B cell (primary cell): Measurements from ENCODE around the gene PROM1. TPM values are rescaled to one million over a fixed set of nuclear protein-coding genes. Genes with fewer than 3 reads are reported as not detected.
A peak's percentile ranks its signal among the peaks of the same experiment; 100 is the strongest.

ENCODE experiments used
- ATAC-seq: fragments of 200-7000 bp; cut with Tn5 transposase; one replicate; pipeline ENCODE4 v1.10.0; 2021; ENCODE audit warnings: low read depth, mild to moderate bottlenecking, moderate number of reproducible peaks, moderate library complexity
- CTCF ChIA-PET: fragments of 350-600 bp; sonication (Branson Sonifier 250); formaldehyde crosslinking; loops from one replicate; lab custom pipeline; 2021; ENCODE audit warnings: antibody characterized with exemption, inconsistent platforms; lab: Charles Lee
- POLR2A ChIA-PET: fragments of 350-600 bp; sonication (Branson Sonifier 250); formaldehyde crosslinking; loops from one replicate; lab custom pipeline; 2021; ENCODE audit warnings: antibody characterized with exemption; lab: Charles Lee
- DNase-seq: peaks from one replicate; pipeline ENCODE4 v3.0.0; 2013
- H2AFZ ChIP-seq: 2 replicates; pipeline ENCODE4 v1.6.1; 2012; ENCODE audit warnings: mild to moderate bottlenecking, low read depth, low read length; ENCODE audit not compliant: insufficient read depth, poor library complexity, severe bottlenecking
- H3K27ac ChIP-seq, 2 donors: 1 replicate in 1 of 2; 2 replicates in 1 of 2; pipeline ENCODE4 v1.5.1; 2012 to 2013; ENCODE audit warnings: low read length in 2 of 2, mild to moderate bottlenecking in 2 of 2, moderate library complexity in 1 of 2
- H3K27me3 ChIP-seq, 4 experiments: fragments of 200-600 bp in 1 of 4; sonication (generic) in 1 of 4; replicated peaks in 1 of 4; 1 replicate in 2 of 4; 2 replicates in 2 of 4; pipeline versions ENCODE4 v1.6.1 to v1.7.0; 2013 to 2016; ENCODE audit warnings: low read length in 3 of 4, mild to moderate bottlenecking in 2 of 4, mixed read lengths in 1 of 4, moderate library complexity in 1 of 4; ENCODE audit not compliant: insufficient read depth in 4 of 4, control insufficient read depth in 3 of 4; ENCODE audit errors: control extremely low read depth in 1 of 4
- H3K36me3 ChIP-seq, 2 experiments: replicated peaks in 1 of 2; 1 replicate in 1 of 2; 2 replicates in 1 of 2; pipeline versions ENCODE4 v1.6.1 to v1.7.1; 2013; ENCODE audit warnings: low read length in 1 of 2; ENCODE audit not compliant: insufficient read depth in 2 of 2, control insufficient read depth in 1 of 2; ENCODE audit errors: control extremely low read depth in 1 of 2, extremely low read depth in 1 of 2
- H3K4me1 ChIP-seq, 2 donors: fragments of 200-600 bp in 1 of 2; sonication (generic) in 1 of 2; 1 replicate in 1 of 2; 2 replicates in 1 of 2; pipeline versions ENCODE4 v1.5.1 to v1.6.1; 2013 to 2017; ENCODE audit warnings: low read length in 2 of 2; ENCODE audit not compliant: control insufficient read depth in 2 of 2, insufficient read depth in 2 of 2
- H3K4me2 ChIP-seq: replicated peaks from 2 replicates; pipeline ENCODE3; 2012; ENCODE audit warnings: mild to moderate bottlenecking, low read depth, low read length; ENCODE audit not compliant: poor library complexity, severe bottlenecking
- H3K4me3 ChIP-seq, 5 experiments: fragments of 200-600 bp in 1 of 5; sonication (generic) in 1 of 5; 1 replicate in 3 of 5; 2 replicates in 2 of 5; pipeline versions ENCODE4 v1.5.1 to v1.7.0; 2011 to 2016; ENCODE audit warnings: low read length in 4 of 5, mild to moderate bottlenecking in 4 of 5, low read depth in 2 of 5, control low read depth in 1 of 5, moderate library complexity in 1 of 5; ENCODE audit not compliant: insufficient read depth in 1 of 5; ENCODE audit errors: control extremely low read depth in 1 of 5, extremely low read depth in 1 of 5
- H3K79me2 ChIP-seq: fragments of 200-600 bp; sonication (generic); one replicate; pipeline ENCODE4 v1.6.0; 2016; ENCODE audit warnings: low read length; ENCODE audit not compliant: control insufficient read depth, insufficient read depth
- H3K9ac ChIP-seq: fragments of 200-600 bp; sonication (generic); 2 replicates; pipeline ENCODE4 v1.6.1; 2017; ENCODE audit warnings: mild to moderate bottlenecking, low read length, moderate library complexity
- H3K9me3 ChIP-seq, 3 donors: one replicate each; pipeline versions ENCODE4 v1.6.1 to v1.7.1; 2013; ENCODE audit warnings: low read length in 2 of 3; ENCODE audit not compliant: control insufficient read depth in 2 of 3, insufficient read depth in 1 of 3; ENCODE audit errors: control extremely low read depth in 1 of 3
- H4K20me1 ChIP-seq: 2 replicates; pipeline ENCODE4 v1.6.0; 2012; ENCODE audit warnings: mild to moderate bottlenecking, low read length; ENCODE audit not compliant: insufficient read depth, control insufficient read depth, poor library complexity, severe bottlenecking
- H3K27ac Mint-ChIP-seq: one replicate; pipeline ENCODE4 v1.8.0; 2021; ENCODE audit warnings: mixed read lengths
- H3K27me3 Mint-ChIP-seq: one replicate; pipeline ENCODE4 v1.8.0; 2021; ENCODE audit warnings: mixed read lengths
- H3K4me1 Mint-ChIP-seq: one replicate; pipeline ENCODE4 v1.8.0; 2021; ENCODE audit warnings: mixed read lengths
- H3K4me3 Mint-ChIP-seq: one replicate; pipeline ENCODE4 v1.8.0; 2021; ENCODE audit warnings: mixed read lengths
- H3K9me3 Mint-ChIP-seq: one replicate; pipeline ENCODE4 v1.8.0; 2022; ENCODE audit warnings: mixed read lengths; ENCODE audit not compliant: insufficient read depth
- EZH2 ChIP-seq: IDR thresholded peaks from 2 replicates; pipeline ENCODE4 v1.6.1; 2012; ENCODE audit warnings: borderline replicate concordance, low read depth, mild to moderate bottlenecking, moderate library complexity, low read length; ENCODE audit not compliant: insufficient read depth, poor library complexity, severe bottlenecking
- WGBS: methylation state at CpG from one replicate; pipeline ENCODE4 v1.1.5; 2013; ENCODE audit warnings: missing lambda C conversion rate; ENCODE audit not compliant: insufficient coverage; 5-methylcytosine and 5-hydroxymethylcytosine counted together
- intact Hi-C: fragments of 100-400 bp; cut with micrococcal nuclease; formaldehyde crosslinking; loops from one replicate; pipeline ENCODE4 v1.10.0; 2022
- polyA plus RNA-seq: library from polyadenylated mRNA; depleted of rRNA; stranded (reverse); fragments of >200 nt; gene quantifications from 2 replicates; pipeline ENCODE4 v1.2.3, GENCODE V29; 2012
- total RNA-seq, 2 donors: library from RNA; stranded (reverse); fragments of 120-200 nt in 1 of 2; gene quantifications; 1 replicate in 1 of 2; 2 replicates in 1 of 2; pipeline versions ENCODE4 v1.2.3 to v1.2.4, GENCODE V29; 2013 to 2022
- TF ChIP-seq, protein P1 (sequence below): fragments of 200-600 bp; IDR thresholded peaks from one replicate; pipeline ENCODE4 v1.8.0; 2022; ENCODE audit warnings: antibody characterized with exemption, mild to moderate bottlenecking

PROM1 gene
- total and polyA plus RNA-seq, 2 donors (not counting 1 experiment from before 2014, with no cell fraction given), result 0.04 TPM; not detected in 1

DNA sequence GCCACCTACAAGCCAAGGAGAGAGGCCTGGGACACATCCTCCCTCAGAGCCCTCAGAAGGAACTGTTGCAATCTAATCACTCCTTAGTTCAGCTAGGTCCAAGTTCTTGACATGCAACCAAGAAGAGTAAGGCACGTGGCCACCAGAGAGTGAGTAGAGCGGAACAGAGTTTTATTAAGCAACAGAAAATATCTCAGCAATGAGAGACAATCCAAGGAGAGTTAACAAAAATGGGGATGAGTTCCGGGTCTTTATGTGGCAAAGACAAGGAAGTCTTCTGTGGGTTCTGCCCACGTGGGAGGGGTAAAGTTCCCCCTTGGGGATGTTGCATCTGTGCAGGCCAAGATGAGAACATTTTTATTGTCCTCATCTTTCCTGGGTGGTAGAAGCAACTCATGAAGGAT, 38.5 kb upstream of the PROM1 start:
- Histone ChIP-seq H3K9me3 (peaks cover 0 to 6% (median 0%) of the 10 kb centered on the region in 3 donors), H3K4me2 (no peak overlapping the region), H3K36me3 (no peaks in the 10 kb centered on the region), H3K9ac (no peak overlapping the region), H3K4me1 (peaks cover 14 to 15% of the 10 kb centered on the region in 2 donors), H3K27ac (no peak overlapping the region), H2AFZ (peak overlapping the region; percentile 15), H3K4me3 (no peak overlapping the region), H3K27me3 (no peaks in the 10 kb centered on the region), H3K79me2 (no peaks in the 10 kb centered on the region), H4K20me1 (no peaks in the 10 kb centered on the region)
- no peak for ATAC-seq
- Mint-ChIP-seq H3K9me3 (no peaks in the 10 kb centered on the region), H3K27me3 (peaks cover under 1% of the 10 kb centered on the region), H3K4me1 (peaks cover 13% of the 10 kb centered on the region), H3K4me3 (peak overlapping the region; percentile 27), H3K27ac (no peak overlapping the region)
- POLR2A ChIA-PET, result no interaction called here
- 5% methylated on average over 3 of the region's 4 CpGs for WGBS
- TF ChIP-seq, protein P1, sequence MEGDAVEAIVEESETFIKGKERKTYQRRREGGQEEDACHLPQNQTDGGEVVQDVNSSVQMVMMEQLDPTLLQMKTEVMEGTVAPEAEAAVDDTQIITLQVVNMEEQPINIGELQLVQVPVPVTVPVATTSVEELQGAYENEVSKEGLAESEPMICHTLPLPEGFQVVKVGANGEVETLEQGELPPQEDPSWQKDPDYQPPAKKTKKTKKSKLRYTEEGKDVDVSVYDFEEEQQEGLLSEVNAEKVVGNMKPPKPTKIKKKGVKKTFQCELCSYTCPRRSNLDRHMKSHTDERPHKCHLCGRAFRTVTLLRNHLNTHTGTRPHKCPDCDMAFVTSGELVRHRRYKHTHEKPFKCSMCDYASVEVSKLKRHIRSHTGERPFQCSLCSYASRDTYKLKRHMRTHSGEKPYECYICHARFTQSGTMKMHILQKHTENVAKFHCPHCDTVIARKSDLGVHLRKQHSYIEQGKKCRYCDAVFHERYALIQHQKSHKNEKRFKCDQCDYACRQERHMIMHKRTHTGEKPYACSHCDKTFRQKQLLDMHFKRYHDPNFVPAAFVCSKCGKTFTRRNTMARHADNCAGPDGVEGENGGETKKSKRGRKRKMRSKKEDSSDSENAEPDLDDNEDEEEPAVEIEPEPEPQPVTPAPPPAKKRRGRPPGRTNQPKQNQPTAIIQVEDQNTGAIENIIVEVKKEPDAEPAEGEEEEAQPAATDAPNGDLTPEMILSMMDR, result no peak
- TF ChIP-seq EZH2, result no peak
- intact Hi-C loops, result no loop called here
- DNase-seq, result no peak
- CTCF ChIA-PET, result no interaction called here

DNA sequence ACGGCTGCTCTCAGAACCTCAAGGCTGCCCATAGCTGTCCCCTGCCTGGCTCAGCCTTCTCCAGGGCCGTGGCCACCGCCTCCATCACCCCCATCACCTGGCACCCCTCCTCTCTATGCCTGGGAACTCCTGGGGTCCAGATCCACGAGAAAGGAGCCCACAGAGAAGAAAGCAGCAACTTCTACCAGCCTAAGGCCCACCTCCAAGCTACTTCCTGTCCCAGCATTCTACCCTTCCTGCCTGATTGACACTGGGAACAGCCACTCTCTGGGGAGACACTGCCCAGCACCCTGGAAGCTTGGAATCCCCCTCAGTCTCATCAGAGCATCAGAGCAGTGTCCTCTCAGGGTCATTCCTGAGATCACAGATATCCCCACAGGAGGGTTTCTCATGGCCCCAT, 36.9 kb upstream of the PROM1 start:
- TF ChIP-seq EZH2, result no peak
- TF ChIP-seq, protein P1, result no peak
- Mint-ChIP-seq H3K4me3 (no peak overlapping the region), H3K27me3 (peaks cover 6% of the 10 kb centered on the region), H3K9me3 (no peaks in the 10 kb centered on the region), H3K27ac (no peak overlapping the region), H3K4me1 (peaks cover 13% of the 10 kb centered on the region)
- Histone ChIP-seq H3K4me1 (peaks cover 14 to 15% of the 10 kb centered on the region in 2 donors), H3K9ac (no peak overlapping the region), H3K27me3 (no peaks in the 10 kb centered on the region), H3K4me3 (no peak overlapping the region), H3K79me2 (no peaks in the 10 kb centered on the region), H3K36me3 (no peaks in the 10 kb centered on the region), H4K20me1 (no peaks in the 10 kb centered on the region), H3K27ac (no peak overlapping the region), H3K9me3 (peaks cover 0 to 6% (median 0%) of the 10 kb centered on the region in 3 donors), H2AFZ (no peak overlapping the region), H3K4me2 (no peak overlapping the region)
- CTCF ChIA-PET, result interaction anchor here (1.0 kb wide), 1 partner anchor 10 kb away, joined by 3 read pairs; no protein-coding TSS in a partner anchor
- intact Hi-C loops, result no loop called here
- DNase-seq (no peak), ATAC-seq (no peak)
- 69% methylated on average over 4 of the region's 4 CpGs for WGBS
- POLR2A ChIA-PET, result no interaction called here
